H1 (cell line): ENCODE measurements around the gene TNNI3. TPM values are rescaled to one million over a fixed set of nuclear protein-coding genes. Genes with fewer than 3 reads are reported as not detected.

Source experiments
- CREB1 ChIP-seq: IDR thresholded peaks from 2 replicates; pipeline ENCODE4 v1.6.1; 2012; ENCODE audit warnings: inconsistent platforms
- HDAC2 ChIP-seq, 2 experiments: fragments of 300-600 bp in 1 of 2; sonication (generic) in 1 of 2; IDR thresholded peaks; 2 replicates each; pipeline ENCODE4 v1.6.1; 2011 to 2012; ENCODE audit warnings: low read depth in 2 of 2, low read length in 2 of 2, mild to moderate bottlenecking in 2 of 2, moderate library complexity in 2 of 2, borderline replicate concordance in 1 of 2, inconsistent platforms in 1 of 2
- NANOG ChIP-seq: IDR thresholded peaks from 2 replicates; pipeline ENCODE4 v1.6.1; 2011; ENCODE audit warnings: low read length, low read depth, mild to moderate bottlenecking, inconsistent platforms; ENCODE audit not compliant: insufficient read depth, poor library complexity, severe bottlenecking
- RBBP5 ChIP-seq: IDR thresholded peaks from 2 replicates; pipeline ENCODE4 v1.7.1; 2012; ENCODE audit warnings: low read depth, mild to moderate bottlenecking, inconsistent platforms, low read length, moderate library complexity, borderline replicate concordance
- SAP30 ChIP-seq: fragments of 300-600 bp; sonication (generic); IDR thresholded peaks from 2 replicates; pipeline ENCODE4 v1.7.1; 2012; ENCODE audit warnings: low read length, moderate library complexity, mild to moderate bottlenecking, inconsistent platforms; ENCODE audit not compliant: insufficient read depth, insufficient replicate concordance
- polyA plus RNA-seq, 7 experiments: library from polyadenylated mRNA; depleted of rRNA in 3 of 7; stranded (reverse) in 5 of 7; unstranded in 2 of 7; fragments of >200 nt in 5 of 7; fragments of 200-250 nt in 2 of 7; gene quantifications; 1 replicate in 5 of 7; 2 replicates in 1 of 7; 4 replicates in 1 of 7; pipeline versions ENCODE4 v1.2.1 to v1.2.3, GENCODE V29; 2011 to 2013; ENCODE audit warnings: missing spikeins in 2 of 7, mixed read lengths in 2 of 7
- total RNA-seq: library from RNA; stranded (reverse); fragmentation: NEBNext Ultra II Directional; extraction: Animal tissue kit (Norgen Biotek cat#: 25700); gene quantifications from 2 replicates; pipeline ENCODE4 v1.2.1, GENCODE V29; 2021

TNNI3 gene
- total and polyA plus RNA-seq, 2 of the 8 experiments (the other 6 are each of a cell fraction or from before 2014, with no cell fraction given): 16.9 to 56.0 TPM

DNA sequence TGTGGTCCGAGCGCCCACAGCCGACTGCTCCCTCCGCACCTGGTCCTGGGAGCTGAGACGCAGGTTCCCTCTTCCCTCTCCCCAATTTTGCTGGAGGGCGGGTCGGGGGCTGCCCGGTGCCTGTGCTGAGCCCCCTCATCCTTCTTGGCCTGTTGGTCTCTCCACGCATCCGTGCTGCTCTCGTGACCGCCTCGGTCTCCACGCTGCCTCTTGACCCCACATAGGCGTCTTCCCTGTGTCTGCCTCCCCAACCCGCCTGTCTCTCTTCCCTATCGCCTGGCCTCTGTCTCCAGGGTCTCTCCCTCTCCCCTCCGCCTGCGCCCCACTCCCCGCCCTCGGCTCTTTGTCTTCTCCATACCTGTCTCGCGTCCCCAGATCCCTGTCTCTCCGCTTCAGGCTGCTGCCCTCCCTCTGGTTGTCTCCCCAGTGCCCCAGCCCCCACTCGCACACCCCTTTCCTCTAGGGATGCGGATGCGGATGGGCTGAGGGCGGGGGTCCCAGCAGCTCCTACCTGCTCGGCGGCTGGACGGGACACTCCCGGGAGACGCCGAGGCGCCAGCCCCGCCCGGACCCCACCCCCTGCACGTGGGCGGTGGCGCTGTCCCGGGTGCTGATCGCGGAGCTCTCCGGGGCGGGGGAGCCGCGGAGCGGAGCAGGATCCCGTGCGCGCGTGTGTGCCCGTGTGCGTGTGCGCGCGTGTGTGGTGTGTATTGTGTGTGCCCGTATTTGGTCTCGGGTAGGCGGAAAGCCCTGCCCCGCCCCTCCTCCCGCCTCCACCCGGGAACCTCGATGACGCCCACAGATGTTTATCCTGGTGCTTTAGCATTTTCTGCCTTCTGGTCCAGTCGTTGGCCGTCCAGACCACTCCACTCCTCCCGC is 22.3 kb upstream of the TNNI3 start, which contains the start of gene SYT5 (continued):
- TF ChIP-seq CREB1: no peak
- TF ChIP-seq HDAC2 (IDR thresholded peaks at IDR 0.05; ENCODE audit: borderline replicate concordance in 1 of 2, low read depth in 2 of 2, low read length in 2 of 2): peak in 1 of 2 experiments; percentile 81; a peak in 2 of 4 replicates
- TF ChIP-seq NANOG: no peak
- no peak for TF ChIP-seq RBBP5
- peak; percentile 45 for TF ChIP-seq SAP30
